SU-DHL-6 (cell line): ENCODE data around the gene POMT2.

Experiments used
- H2AFZ ChIP-seq: fragments of 200-600 bp; sonication (generic); 2 replicates; pipeline ENCODE4 v1.6.1; 2014; ENCODE audit warnings: low read depth, mild to moderate bottlenecking, moderate library complexity, mixed read lengths, antibody characterized with exemption, low read length; ENCODE audit not compliant: severe bottlenecking
- H3F3A ChIP-seq: fragments of 200-600 bp; shearing (Covaris generic); 2 replicates; pipeline ENCODE4 v1.6.0; 2016; ENCODE audit warnings: antibody characterized with exemption, mild to moderate bottlenecking; ENCODE audit not compliant: insufficient read depth
- H3K27ac ChIP-seq: fragments of 200-600 bp; sonication (generic); 2 replicates; pipeline ENCODE4 v1.5.1; 2016; ENCODE audit warnings: low read depth, mild to moderate bottlenecking, low read length, moderate library complexity, mixed read lengths
- H3K27me3 ChIP-seq: fragments of 200-600 bp; sonication (generic), shearing (Covaris generic); 2 replicates; pipeline ENCODE4 v1.6.0; 2014; ENCODE audit warnings: mild to moderate bottlenecking, low read length
- H3K36me3 ChIP-seq: fragments of 200-600 bp; sonication (generic); 2 replicates; pipeline ENCODE4 v1.6.1; 2014; ENCODE audit warnings: mild to moderate bottlenecking, low read length, mixed read lengths
- H3K4me2 ChIP-seq: fragments of 300-600, 200-600 bp; shearing (Covaris generic), sonication (generic); 2 replicates; pipeline ENCODE4 v1.6.0; 2014; ENCODE audit warnings: low read length, low read depth, mild to moderate bottlenecking; ENCODE audit not compliant: poor library complexity, severe bottlenecking
- H3K4me3 ChIP-seq: fragments of 200-600 bp; sonication (generic); 2 replicates; pipeline ENCODE4 v1.5.1; 2014; ENCODE audit warnings: antibody characterized with exemption, low read length, mild to moderate bottlenecking, mixed read lengths; ENCODE audit not compliant: insufficient read depth, poor library complexity, severe bottlenecking
- H3K79me2 ChIP-seq: fragments of 200-600 bp; sonication (generic); 2 replicates; pipeline ENCODE4 v1.6.1; 2014; ENCODE audit warnings: mild to moderate bottlenecking, low read length, moderate library complexity; ENCODE audit not compliant: insufficient read depth
- H3K9ac ChIP-seq: fragments of 200-600 bp; sonication (generic); 2 replicates; pipeline ENCODE4 v1.7.0; 2014; ENCODE audit warnings: mild to moderate bottlenecking, low read length
- H3K9me2 ChIP-seq: fragments of 200-600 bp; sonication (generic); replicated peaks from 2 replicates; pipeline ENCODE4 v1.6.1; 2014; ENCODE audit warnings: low read length; ENCODE audit not compliant: insufficient read depth
- H3K9me3 ChIP-seq: fragments of 200-600 bp; sonication (generic); 2 replicates; pipeline ENCODE4 v1.6.1; 2014; ENCODE audit warnings: low read length, mixed read lengths; ENCODE audit not compliant: insufficient read depth
- H4K20me1 ChIP-seq: fragments of 200-600 bp; sonication (generic); 2 replicates; pipeline ENCODE4 v1.6.1; 2014; ENCODE audit warnings: low read depth, mild to moderate bottlenecking, antibody characterized with exemption, low read length, moderate library complexity, mixed read lengths
- EZH2phosphoT487 ChIP-seq: fragments of 200-600 bp; sonication (generic), shearing (Covaris generic); conservative IDR thresholded peaks from 2 replicates; pipeline ENCODE4 v1.6.1; 2018; ENCODE audit warnings: mild to moderate bottlenecking, antibody characterized with exemption, low read length, moderate library complexity, mixed read lengths
- TF ChIP-seq, protein P1 (sequence below): fragments of 200-600 bp; sonication (generic); IDR thresholded peaks from one replicate; pipeline ENCODE4 v1.5.1; 2017; ENCODE audit warnings: antibody characterized with exemption, mild to moderate bottlenecking, low read length, moderate library complexity; ENCODE audit not compliant: insufficient read depth, poor library complexity, severe bottlenecking

Gene POMT2

GRCh38 chr14:77267937-77268699 is 52.6 kb downstream of the POMT2 start:
- TF ChIP-seq, protein P1, sequence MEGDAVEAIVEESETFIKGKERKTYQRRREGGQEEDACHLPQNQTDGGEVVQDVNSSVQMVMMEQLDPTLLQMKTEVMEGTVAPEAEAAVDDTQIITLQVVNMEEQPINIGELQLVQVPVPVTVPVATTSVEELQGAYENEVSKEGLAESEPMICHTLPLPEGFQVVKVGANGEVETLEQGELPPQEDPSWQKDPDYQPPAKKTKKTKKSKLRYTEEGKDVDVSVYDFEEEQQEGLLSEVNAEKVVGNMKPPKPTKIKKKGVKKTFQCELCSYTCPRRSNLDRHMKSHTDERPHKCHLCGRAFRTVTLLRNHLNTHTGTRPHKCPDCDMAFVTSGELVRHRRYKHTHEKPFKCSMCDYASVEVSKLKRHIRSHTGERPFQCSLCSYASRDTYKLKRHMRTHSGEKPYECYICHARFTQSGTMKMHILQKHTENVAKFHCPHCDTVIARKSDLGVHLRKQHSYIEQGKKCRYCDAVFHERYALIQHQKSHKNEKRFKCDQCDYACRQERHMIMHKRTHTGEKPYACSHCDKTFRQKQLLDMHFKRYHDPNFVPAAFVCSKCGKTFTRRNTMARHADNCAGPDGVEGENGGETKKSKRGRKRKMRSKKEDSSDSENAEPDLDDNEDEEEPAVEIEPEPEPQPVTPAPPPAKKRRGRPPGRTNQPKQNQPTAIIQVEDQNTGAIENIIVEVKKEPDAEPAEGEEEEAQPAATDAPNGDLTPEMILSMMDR = no peak
- H3K4me2 ChIP-seq = no peak overlapping the region
- H3K27me3 ChIP-seq = no peaks in the 10 kb centered on the region

GRCh38 chr14:77266336-77266735 is 54.3 kb downstream of the POMT2 start:
- no peaks in the 10 kb centered on the region for H3K27me3 ChIP-seq
- no peak overlapping the region for H2AFZ ChIP-seq
- H3K79me2 ChIP-seq = no peaks in the 10 kb centered on the region
- no peaks in the 10 kb centered on the region for H3K9me2 ChIP-seq
- TF ChIP-seq, protein P1 = no peak
- no peak for TF ChIP-seq EZH2phosphoT487
- no peak overlapping the region for H3K4me3 ChIP-seq
- no peaks in the 10 kb centered on the region for H3F3A ChIP-seq
- H3K27ac ChIP-seq = no peak overlapping the region
- no peak overlapping the region for H3K4me2 ChIP-seq
- H4K20me1 ChIP-seq = no peaks in the 10 kb centered on the region
- H3K9me3 ChIP-seq = no peaks in the 10 kb centered on the region
- no peaks in the 10 kb centered on the region for H3K36me3 ChIP-seq
- no peak overlapping the region for H3K9ac ChIP-seq

More at GRCh38 chr14:77267937-77268699, 52.6 kb downstream of the POMT2 start:
- no peaks in the 10 kb centered on the region for H3K79me2 ChIP-seq
- no peak overlapping the region for H3K4me3 ChIP-seq
- no peaks in the 10 kb centered on the region for H3K9me2 ChIP-seq
- no peak overlapping the region for H3K27ac ChIP-seq
- no peaks in the 10 kb centered on the region for H4K20me1 ChIP-seq
- H3K9me3 ChIP-seq = no peaks in the 10 kb centered on the region
- no peak overlapping the region for H2AFZ ChIP-seq
- no peaks in the 10 kb centered on the region for H3K36me3 ChIP-seq
- no peak overlapping the region for H3K9ac ChIP-seq
- no peaks in the 10 kb centered on the region for H3F3A ChIP-seq

DNA sequence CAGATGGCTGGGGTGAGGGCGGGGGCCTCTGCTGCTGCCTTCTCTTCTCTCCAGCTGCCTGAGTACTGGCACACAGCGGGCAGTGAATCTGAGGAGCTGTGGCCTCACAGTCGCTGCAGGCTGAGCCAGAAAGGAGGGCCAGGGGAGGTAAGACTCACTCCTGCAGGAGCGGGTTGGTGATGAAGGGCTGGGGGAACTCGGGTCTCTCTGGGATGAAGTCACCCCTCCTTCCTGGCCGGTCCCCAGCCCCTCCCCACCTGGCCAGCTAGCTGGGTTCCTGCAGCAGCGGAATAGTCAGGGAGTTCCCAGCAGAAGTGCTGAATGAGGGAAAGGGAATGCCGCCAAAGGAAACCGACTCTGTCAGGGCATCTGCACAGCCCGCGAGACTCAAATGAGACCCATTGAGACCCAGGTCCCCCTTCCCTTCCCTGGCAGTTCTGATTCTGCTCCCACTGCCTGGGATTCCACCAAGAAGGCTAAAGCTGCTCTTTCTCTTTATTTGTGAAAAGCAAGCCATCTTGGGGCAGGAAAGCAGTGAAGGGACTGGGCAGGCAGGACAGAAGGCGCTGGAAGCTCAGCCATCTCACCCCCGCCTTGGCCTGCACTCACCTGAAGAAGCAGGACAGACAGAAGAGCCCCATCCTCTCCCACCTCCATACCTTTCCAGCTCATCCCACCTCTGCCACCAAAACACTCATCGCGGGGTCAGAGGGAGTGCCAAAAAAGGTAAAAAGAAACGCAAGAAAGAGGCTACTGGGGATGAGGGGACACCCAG is 54.9 kb downstream of the POMT2 start:
- Histone ChIP-seq H4K20me1 (no peaks in the 10 kb centered on the region), H3K27ac (no peak overlapping the region), H3K36me3 (no peaks in the 10 kb centered on the region), H2AFZ (no peak overlapping the region), H3K27me3 (no peaks in the 10 kb centered on the region), H3K4me3 (no peak overlapping the region), H3K9me2 (no peaks in the 10 kb centered on the region), H3K79me2 (no peaks in the 10 kb centered on the region), H3K9ac (no peak overlapping the region), H3K9me3 (no peaks in the 10 kb centered on the region), H3F3A (no peaks in the 10 kb centered on the region), H3K4me2 (no peak overlapping the region)
- TF ChIP-seq, protein P1 = no peak
- TF ChIP-seq EZH2phosphoT487 = no peak
